MM.1S (cell line): Measurements from ENCODE around the gene INO80.

ENCODE experiments used
- DNase-seq: peaks from one replicate; pipeline ENCODE4 v3.0.0-alpha.2; 2015
- H2AFZ ChIP-seq: fragments of 300-600 bp; sonication (generic); 2 replicates; pipeline ENCODE4 v1.6.0; 2016; ENCODE audit warnings: antibody characterized with exemption, low read length
- H3F3A ChIP-seq: fragments of 300-600 bp; sonication (generic); 2 replicates; pipeline ENCODE4 v1.6.1; 2016; ENCODE audit warnings: mild to moderate bottlenecking, antibody characterized with exemption, low read length, moderate library complexity, mixed read lengths; ENCODE audit not compliant: insufficient read depth
- H3K27ac ChIP-seq: fragments of 300-600 bp; sonication (generic); 2 replicates; pipeline ENCODE4 v1.5.1; 2016; ENCODE audit warnings: mild to moderate bottlenecking, low read length
- H3K27me3 ChIP-seq: fragments of 300-600 bp; sonication (generic); replicated peaks from 2 replicates; pipeline ENCODE4 v1.6.0; 2016; ENCODE audit warnings: low read length; ENCODE audit not compliant: insufficient read depth
- H3K36me3 ChIP-seq: fragments of 300-600 bp; sonication (generic); replicated peaks from 2 replicates; pipeline ENCODE4 v1.6.1; 2016; ENCODE audit warnings: mild to moderate bottlenecking, low read length, mixed read lengths; ENCODE audit not compliant: insufficient read depth
- H3K4me1 ChIP-seq: fragments of 300-600 bp; sonication (generic); 2 replicates; pipeline ENCODE4 v1.6.1; 2016; ENCODE audit warnings: low read length, mixed read lengths
- H3K4me2 ChIP-seq: fragments of 300-600 bp; sonication (generic); 2 replicates; pipeline ENCODE4 v1.6.0; 2016; ENCODE audit warnings: low read depth, low read length
- H3K4me3 ChIP-seq: fragments of 300-600 bp; sonication (generic); 2 replicates; pipeline ENCODE4 v1.5.1; 2016; ENCODE audit warnings: low read length, mixed read lengths
- H3K79me2 ChIP-seq: fragments of 300-600 bp; sonication (generic); 2 replicates; pipeline ENCODE4 v1.6.1; 2016; ENCODE audit warnings: mixed run types, low read length, mixed read lengths
- H3K9ac ChIP-seq: fragments of 300-600 bp; sonication (generic); 2 replicates; pipeline ENCODE4 v1.6.1; 2016; ENCODE audit warnings: low read length, mixed read lengths
- H3K9me2 ChIP-seq: fragments of 300-600 bp; sonication (generic); replicated peaks from 2 replicates; pipeline ENCODE4 v1.6.1; 2016; ENCODE audit warnings: mild to moderate bottlenecking, low read length, mixed read lengths; ENCODE audit not compliant: insufficient read depth
- H3K9me3 ChIP-seq: fragments of 300-600 bp; sonication (generic); replicated peaks from 2 replicates; pipeline ENCODE4 v1.6.1; 2016; ENCODE audit warnings: mild to moderate bottlenecking, low read length, mixed read lengths; ENCODE audit not compliant: insufficient read depth
- H4K20me1 ChIP-seq: fragments of 300-600 bp; sonication (generic); 2 replicates; pipeline ENCODE4 v1.6.1; 2016; ENCODE audit warnings: mild to moderate bottlenecking, low read length, moderate library complexity, mixed read lengths; ENCODE audit not compliant: insufficient read depth
- CTCF ChIP-seq: fragments of 300-600 bp; sonication (generic); IDR thresholded peaks from 2 replicates; pipeline ENCODE4 v1.5.1; 2016; ENCODE audit warnings: antibody characterized with exemption, low read length, mixed read lengths
- EZH2 ChIP-seq: fragments of 300-600 bp; sonication (generic); optimal IDR thresholded peaks from 2 replicates; pipeline ENCODE3; 2017; ENCODE audit warnings: low read depth, mild to moderate bottlenecking, antibody characterized with exemption, low read length, mixed read lengths
- EZH2phosphoT487 ChIP-seq: fragments of 300-600 bp; sonication (generic); IDR thresholded peaks from 2 replicates; pipeline ENCODE4 v1.6.1; 2018; ENCODE audit warnings: antibody characterized with exemption, low read length

The INO80 gene

GRCh38 chr15:41116116-41116961 lies at the start of gene INO80:
Gene INO80 (minus strand): TSS chr15:41116280. CDS start chr15:41096310, 19,970 bp downstream.
- Histone ChIP-seq H3K36me3 (no peaks in the 10 kb centered on the region), H3K4me2 (peak within 1 kb of the TSS; percentile 91), H3K4me3 (peak within 1 kb of the TSS; percentile 99), H4K20me1 (no peaks in the 10 kb centered on the region), H3K27ac (peak within 1 kb of the TSS; percentile 90), H3K9me2 (no peaks in the 10 kb centered on the region), H3K9ac (peak within 1 kb of the TSS; percentile 98), H3F3A (peaks cover 7% of the 10 kb centered on the region; the same call in 1 of the 2 replicates), H3K9me3 (no peaks in the 10 kb centered on the region), H2AFZ (peak within 1 kb of the TSS; percentile 84), H3K79me2 (peaks cover 57% of the 10 kb centered on the region), H3K4me1 (peaks cover 5% of the 10 kb centered on the region; the same call in 1 of the 2 replicates), H3K27me3 (no peaks in the 10 kb centered on the region)
- DNase-seq = peak; percentile 97
- no peak for TF ChIP-seq EZH2
- no peak for TF ChIP-seq CTCF
- no peak for TF ChIP-seq EZH2phosphoT487

GRCh38 chr15:41161736-41162135 lies 45.7 kb upstream of the INO80 start:
- Histone ChIP-seq H3K79me2 (no peaks in the 10 kb centered on the region), H3K9me3 (no peaks in the 10 kb centered on the region), H2AFZ (no peak overlapping the region), H4K20me1 (no peaks in the 10 kb centered on the region), H3K4me3 (no peak overlapping the region), H3K36me3 (no peaks in the 10 kb centered on the region), H3K4me2 (no peak overlapping the region), H3K4me1 (no peaks in the 10 kb centered on the region), H3K27ac (no peak overlapping the region), H3F3A (no peaks in the 10 kb centered on the region), H3K27me3 (no peaks in the 10 kb centered on the region), H3K9ac (no peak overlapping the region), H3K9me2 (no peaks in the 10 kb centered on the region)
- no peak for DNase-seq
- TF ChIP-seq CTCF = no peak
- no peak for TF ChIP-seq EZH2
- no peak for TF ChIP-seq EZH2phosphoT487

- Histone ChIP-seq H3K9ac (no peak overlapping the region), H4K20me1 (no peaks in the 10 kb centered on the region), H3K4me3 (no peak overlapping the region), H3K4me1 (no peaks in the 10 kb centered on the region), H3K36me3 (no peaks in the 10 kb centered on the region), H3K27ac (no peak overlapping the region), H3K4me2 (no peak overlapping the region), H3K9me3 (no peaks in the 10 kb centered on the region), H3F3A (no peaks in the 10 kb centered on the region), H2AFZ (no peak overlapping the region), H3K9me2 (no peaks in the 10 kb centered on the region), H3K27me3 (no peaks in the 10 kb centered on the region), H3K79me2 (no peaks in the 10 kb centered on the region)
- no peak for DNase-seq
- no peak for TF ChIP-seq EZH2phosphoT487
- TF ChIP-seq EZH2 = no peak
- no peak for TF ChIP-seq CTCF
Observed at GRCh38 chr15:41161336-41161735, 45.3 kb upstream of the INO80 start.
